Stimulated activated CD8-positive, alpha-beta memory T cell treated with anti-CD3 and anti-CD28 coated beads, Interleukin-7, amount 100 ng/mL, for 24 hours (primary cell): ENCODE measurements around the gene RPTOR.

Experiments
- DNase-seq: peaks from one replicate; pipeline ENCODE4 v3.0.0-alpha.2; 2020; ENCODE audit warnings: low read depth

The RPTOR gene

GRCh38 chr17:80981062-80981902 is 436.6 kb downstream of the RPTOR start:
- no peak for DNase-seq

- no peak for DNase-seq
These were observed 437.3 kb downstream of the RPTOR start for GRCh38 chr17:80981929-80982425.

GRCh38 chr17:80982426-80982974 is 437.9 kb downstream of the RPTOR start:
- DNase-seq = no peak

GRCh38 chr17:80983545-80983944 is 438.9 kb downstream of the RPTOR start:
- no peak for DNase-seq

- no peak for DNase-seq
These were observed 440.1 kb downstream of the RPTOR start for GRCh38 chr17:80984749-80985148.

- DNase-seq = no peak
These were observed 441.4 kb downstream of the RPTOR start for GRCh38 chr17:80986046-80986445.

GRCh38 chr17:80986816-80987475 is 442.3 kb downstream of the RPTOR start:
- DNase-seq = no peak

GRCh38 chr17:80987941-80988461 is 443.4 kb downstream of the RPTOR start:
- no peak for DNase-seq

GRCh38 chr17:80989586-80989913 is 444.9 kb downstream of the RPTOR start:
- no peak for DNase-seq

GRCh38 chr17:80990921-80991644 is 446.4 kb downstream of the RPTOR start:
- no peak for DNase-seq

GRCh38 chr17:80991645-80992076 is 447.0 kb downstream of the RPTOR start, which contains the start of gene CHMP6:
CHMP6 (plus strand) TSS chr17:80991841; CDS start chr17:80991919, 78 bp downstream.
- DNase-seq = peak; percentile 40

GRCh38 chr17:80992077-80992947 is 447.7 kb downstream of the RPTOR start:
- DNase-seq = no peak

- no peak for DNase-seq
These were observed 448.4 kb downstream of the RPTOR start for GRCh38 chr17:80992948-80993624.

- DNase-seq = no peak
These were observed 450.5 kb downstream of the RPTOR start for GRCh38 chr17:80995131-80995530.

GRCh38 chr17:80996422-80997305 is 452.0 kb downstream of the RPTOR start:
- DNase-seq = no peak

GRCh38 chr17:80997424-80998117 is 452.9 kb downstream of the RPTOR start:
- DNase-seq = no peak

GRCh38 chr17:80998118-80998747 is 453.6 kb downstream of the RPTOR start:
- DNase-seq = no peak
